Measurements from ENCODE around the gene IL27RA.

Gene IL27RA

DNA sequence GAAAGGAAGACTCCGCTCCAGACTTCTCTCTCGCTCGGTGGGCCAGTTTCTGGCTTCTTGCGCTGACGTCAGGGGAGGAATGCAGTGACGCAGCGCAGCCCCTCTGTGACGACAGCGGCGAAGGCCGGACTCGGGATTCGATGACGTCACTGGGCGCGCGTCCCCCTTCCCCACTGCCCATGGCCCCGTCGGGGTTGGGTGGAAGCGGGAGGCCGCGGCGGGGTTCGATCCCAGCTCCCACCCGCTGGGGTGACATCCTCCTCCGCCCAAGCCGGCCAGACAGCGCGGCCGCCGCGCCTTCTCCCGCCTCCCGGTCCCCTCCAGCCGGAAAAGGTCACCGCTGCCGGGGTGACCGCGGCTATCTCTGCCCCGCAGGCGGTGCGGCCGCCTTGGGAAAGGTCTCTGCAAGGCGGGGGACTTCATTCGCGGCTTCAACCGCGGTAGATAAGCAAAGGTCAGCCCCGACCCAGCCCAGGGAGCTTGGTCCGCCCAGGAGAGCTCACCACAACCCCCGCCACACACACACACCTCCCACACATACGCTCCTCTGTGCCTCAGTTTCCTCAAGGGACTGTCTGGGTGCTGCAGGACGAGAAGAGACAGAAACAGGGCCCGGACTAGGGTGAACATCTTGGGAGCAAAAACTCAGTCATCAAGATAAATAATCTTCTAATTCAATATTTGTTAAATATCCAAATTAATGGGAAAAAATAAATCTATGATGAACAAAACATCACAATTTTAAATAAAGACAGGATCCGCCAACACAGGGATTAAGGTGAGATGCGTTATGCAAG, 24.6 kb upstream of the IL27RA start:
- peak; percentile 47 for ATAC-seq

More for the DNA sequence above, 24.6 kb upstream of the IL27RA start:
- peak; percentile 79; the same call in 1 of the 2 replicates for TF ChIP-seq PPARA (CRISPR knock-in tag; IDR thresholded peaks at IDR 0.05; ENCODE audit: borderline replicate concordance)
- TF ChIP-seq RARB (CRISPR knock-in tag; IDR thresholded peaks at IDR 0.05), result no peak
- TF ChIP-seq ZNF8 (CRISPR knock-in tag; IDR thresholded peaks at IDR 0.05), result no peak
- 0 out of 2 replicates have a peak, but pooled peaks have one; percentile 55 for TF ChIP-seq CSDC2 (CRISPR knock-in tag; IDR thresholded peaks at IDR 0.05)
- TF ChIP-seq ZFP30 (CRISPR knock-in tag; IDR thresholded peaks at IDR 0.05), result no peak; the same call in 1 of the 2 replicates
- peak; percentile 64 for TF ChIP-seq ZNF70 (CRISPR knock-in tag; IDR thresholded peaks at IDR 0.05)
- TF ChIP-seq ARNTL (CRISPR knock-in tag; IDR thresholded peaks at IDR 0.05; ENCODE audit: borderline replicate concordance, low read depth), result 0 out of 2 replicates have a peak, but pooled peaks have one; percentile 43
- TF ChIP-seq ZNF565 (CRISPR knock-in tag; conservative IDR thresholded peaks at IDR 0.05; ENCODE audit: low read depth), result peak; percentile 80
- TF ChIP-seq SNAI2 (CRISPR knock-in tag; IDR thresholded peaks at IDR 0.05), result peak; percentile 86; the same call in 1 of the 2 replicates
- peak; percentile 87 for TF ChIP-seq CREB5 (CRISPR knock-in tag; IDR thresholded peaks at IDR 0.05; ENCODE audit: low read depth)
- TF ChIP-seq, protein P1, sequence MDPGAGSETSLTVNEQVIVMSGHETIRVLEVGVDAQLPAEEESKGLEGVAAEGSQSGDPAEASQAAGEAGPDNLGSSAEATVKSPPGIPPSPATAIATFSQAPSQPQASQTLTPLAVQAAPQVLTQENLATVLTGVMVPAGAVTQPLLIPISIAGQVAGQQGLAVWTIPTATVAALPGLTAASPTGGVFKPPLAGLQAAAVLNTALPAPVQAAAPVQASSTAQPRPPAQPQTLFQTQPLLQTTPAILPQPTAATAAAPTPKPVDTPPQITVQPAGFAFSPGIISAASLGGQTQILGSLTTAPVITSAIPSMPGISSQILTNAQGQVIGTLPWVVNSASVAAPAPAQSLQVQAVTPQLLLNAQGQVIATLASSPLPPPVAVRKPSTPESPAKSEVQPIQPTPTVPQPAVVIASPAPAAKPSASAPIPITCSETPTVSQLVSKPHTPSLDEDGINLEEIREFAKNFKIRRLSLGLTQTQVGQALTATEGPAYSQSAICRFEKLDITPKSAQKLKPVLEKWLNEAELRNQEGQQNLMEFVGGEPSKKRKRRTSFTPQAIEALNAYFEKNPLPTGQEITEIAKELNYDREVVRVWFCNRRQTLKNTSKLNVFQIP (CRISPR knock-in tag; IDR thresholded peaks at IDR 0.05; ENCODE audit: borderline replicate concordance, low read depth), result no peak
- peak; percentile 35; the same call in 1 of the 2 replicates for TF ChIP-seq TSHZ2 (CRISPR knock-in tag; IDR thresholded peaks at IDR 0.05)
- TF ChIP-seq ZC3H10 (CRISPR knock-in tag; IDR thresholded peaks at IDR 0.05), result no peak
- TF ChIP-seq CSRNP3 (CRISPR knock-in tag; IDR thresholded peaks at IDR 0.05), result no peak
- TF ChIP-seq ISL1 (CRISPR knock-in tag; IDR thresholded peaks at IDR 0.05), result no peak
- no peak for TF ChIP-seq TOX (CRISPR knock-in tag; IDR thresholded peaks at IDR 0.05; ENCODE audit: borderline replicate concordance)
- no peak for TF ChIP-seq BACH2 (CRISPR knock-in tag; IDR thresholded peaks at IDR 0.05; ENCODE audit: borderline replicate concordance)
- no peak for TF ChIP-seq ESRRG (CRISPR knock-in tag; IDR thresholded peaks at IDR 0.05)
- no peak for TF ChIP-seq GLIS3 (CRISPR knock-in tag; IDR thresholded peaks at IDR 0.05)
- no peak for TF ChIP-seq OSR1 (CRISPR knock-in tag; IDR thresholded peaks at IDR 0.05)
- no peak for TF ChIP-seq TCF4 (CRISPR knock-in tag; IDR thresholded peaks at IDR 0.05; ENCODE audit: borderline replicate concordance)
- TF ChIP-seq ZFP3 (CRISPR knock-in tag; IDR thresholded peaks at IDR 0.05), result peak; percentile 71; the same call in 1 of the 2 replicates
- no peak for TF ChIP-seq PATZ1 (CRISPR knock-in tag; IDR thresholded peaks at IDR 0.05; ENCODE audit: borderline replicate concordance)
